HepG2 (cell line): ENCODE data around the gene DHRS1. TPM values are rescaled to one million over a fixed set of nuclear protein-coding genes. Genes with fewer than 3 reads are reported as not detected.
A peak's percentile ranks its signal among the peaks of the same experiment; 100 is the strongest.

Experiments
- ATAC-seq: fragments of 200-7000 bp; cut with Tn5 transposase; 3 replicates; pipeline ENCODE4 v1.9.1; 2020; ENCODE audit warnings: mild to moderate bottlenecking, moderate library complexity
- BruUV-seq: library from RNA; stranded (reverse); fragments of 400-500 nt; replicated peaks from 2 replicates; lab custom pipeline; 2021; lab: Mats Ljungman, UMichigan
- CTCF ChIA-PET: fragments of 300-600 bp; formaldehyde crosslinking; extraction: SDS; loops from one replicate; lab custom pipeline; 2021; ENCODE audit warnings: low total read pairs, inconsistent platforms, low intra/inter-chr PET ratio; lab: Yijun Ruan, JAX
- POLR2A ChIA-PET: fragments of 350-600 bp; sonication (Branson Sonifier 250); formaldehyde crosslinking; loops from one replicate; lab custom pipeline; 2020; ENCODE audit warnings: antibody characterized with exemption, inconsistent platforms; lab: Yijun Ruan, JAX
- DNase-seq: peaks from one replicate; pipeline ENCODE4 v3.0.0-alpha.2; 2015; ENCODE audit warnings: low spot score
- FAIRE-seq: peaks from 3 replicates; lab custom pipeline; 2011; peaks lifted over from hg19 to GRCh38; lab: Jason Lieb, UNC
- H2AFZ ChIP-seq: one replicate; pipeline ENCODE4 v1.6.1; 2011; ENCODE audit warnings: low read length, inconsistent platforms
- H3K27ac ChIP-seq: fragments of 300-600 bp; 3 replicates; pipeline ENCODE4 v1.8.0; 2011; ENCODE audit warnings: mixed run types, mild to moderate bottlenecking, mixed read lengths, low read length, inconsistent platforms; ENCODE audit not compliant: insufficient read depth; ENCODE audit errors: extremely low read length
- H3K27me3 ChIP-seq, 2 experiments: fragments of 200-600 bp in 1 of 2; 2 replicates in 1 of 2; 3 replicates in 1 of 2; pipeline versions ENCODE4 v1.6.0 to v1.8.0; 2011; ENCODE audit warnings: low read length in 2 of 2, mild to moderate bottlenecking in 2 of 2, moderate library complexity in 2 of 2, inconsistent platforms in 1 of 2; ENCODE audit not compliant: insufficient read depth in 2 of 2, control insufficient read depth in 1 of 2
- H3K36me3 ChIP-seq, 2 experiments: fragments of 200-600 bp in 1 of 2; replicated peaks in 1 of 2; 2 replicates in 1 of 2; 3 replicates in 1 of 2; pipeline versions ENCODE4 v1.5.1 to v1.8.0; 2011; ENCODE audit warnings: low read length in 2 of 2, inconsistent platforms in 1 of 2; ENCODE audit not compliant: insufficient read depth in 2 of 2, control insufficient read depth in 1 of 2
- H3K4me1 ChIP-seq: 2 replicates; pipeline ENCODE4 v1.5.1; 2012; ENCODE audit warnings: low read length, inconsistent platforms; ENCODE audit not compliant: insufficient read depth
- H3K4me2 ChIP-seq: 2 replicates; pipeline ENCODE4 v1.6.0; 2011; ENCODE audit warnings: low read depth, low read length, inconsistent platforms
- H3K4me3 ChIP-seq, 3 experiments: fragments of 200-600 bp in 1 of 3; sonication (generic), shearing (Covaris generic) in 1 of 3; replicated peaks in 1 of 3; 2 replicates each; pipeline ENCODE4 v1.5.1; 2011 to 2016; ENCODE audit warnings: low read length in 3 of 3, inconsistent platforms in 2 of 3, low read depth in 2 of 3, mild to moderate bottlenecking in 2 of 3, control low read depth in 1 of 3, mixed read lengths in 1 of 3; ENCODE audit not compliant: insufficient read depth in 1 of 3
- H3K79me2 ChIP-seq: one replicate; pipeline ENCODE4 v1.6.1; 2011; ENCODE audit warnings: low read length, inconsistent platforms; ENCODE audit not compliant: insufficient read depth
- H3K9ac ChIP-seq: 2 replicates; pipeline ENCODE4 v1.6.0; 2011; ENCODE audit warnings: mild to moderate bottlenecking, low read depth, low read length, inconsistent platforms; ENCODE audit not compliant: insufficient read depth
- H3K9me3 ChIP-seq: 2 replicates; pipeline ENCODE4 v1.5.1; 2012; ENCODE audit warnings: mild to moderate bottlenecking, low read length
- H4K20me1 ChIP-seq: 2 replicates; pipeline ENCODE4 v1.6.0; 2011; ENCODE audit warnings: inconsistent platforms, mild to moderate bottlenecking, low read length, moderate library complexity; ENCODE audit not compliant: insufficient read depth
- ETS1 ChIP-seq: sonication (generic); formaldehyde crosslinking; IDR thresholded peaks from 2 replicates; pipeline ENCODE4 v1.4.0; 2020; ENCODE audit warnings: missing genetic modification reagents
- IRF2 ChIP-seq: IDR thresholded peaks from 2 replicates; pipeline ENCODE4 v1.6.1; 2018; ENCODE audit warnings: missing genetic modification reagents, missing compliant biosample characterization
- KLF13 ChIP-seq: sonication (generic); formaldehyde crosslinking; IDR thresholded peaks from 2 replicates; pipeline ENCODE4 v1.4.0; 2020; ENCODE audit warnings: mild to moderate bottlenecking, missing genetic modification reagents
- MBD4 ChIP-seq: IDR thresholded peaks from 2 replicates; pipeline ENCODE4 v1.6.1; 2012; ENCODE audit warnings: low read length, inconsistent platforms, borderline replicate concordance
- NFE2L2 ChIP-seq: fragments of 150-350 bp; IDR thresholded peaks from 2 replicates; pipeline ENCODE4 v1.6.1; 2014; ENCODE audit warnings: low read length
- PAX8 ChIP-seq: sonication (generic); formaldehyde crosslinking; IDR thresholded peaks from 2 replicates; pipeline ENCODE4 v1.8.0; 2022; ENCODE audit warnings: mild to moderate bottlenecking, missing genetic modification reagents, borderline replicate concordance
- PBX2 ChIP-seq: IDR thresholded peaks from 2 replicates; pipeline ENCODE4 v1.6.1; 2016; ENCODE audit warnings: control low read depth
- ZBTB21 ChIP-seq: sonication (generic); formaldehyde crosslinking; IDR thresholded peaks from 2 replicates; pipeline ENCODE4 v1.4.0; 2020; ENCODE audit warnings: missing genetic modification reagents
- ZBTB25 ChIP-seq: IDR thresholded peaks from 2 replicates; pipeline ENCODE4 v1.6.1; 2018; ENCODE audit warnings: missing genetic modification reagents
- ZNF253 ChIP-seq: sonication (generic); formaldehyde crosslinking; IDR thresholded peaks from 2 replicates; pipeline ENCODE4 v1.8.0; 2022; ENCODE audit warnings: mild to moderate bottlenecking, missing genetic modification reagents, borderline replicate concordance
- ZNF572 ChIP-seq: sonication (generic); formaldehyde crosslinking; IDR thresholded peaks from 2 replicates; pipeline ENCODE4 v1.5.1; 2020; ENCODE audit warnings: mild to moderate bottlenecking, missing genetic modification reagents
- ZNF615 ChIP-seq: sonication (generic); formaldehyde crosslinking; IDR thresholded peaks from 2 replicates; pipeline ENCODE4 v1.5.0; 2020; ENCODE audit warnings: mild to moderate bottlenecking, missing genetic modification reagents, borderline replicate concordance
- ZNF619 ChIP-seq: sonication (generic); formaldehyde crosslinking; IDR thresholded peaks from 2 replicates; pipeline ENCODE4 v1.4.0; 2020; ENCODE audit warnings: mild to moderate bottlenecking, missing genetic modification reagents
- WGBS: methylation state at CpG from one replicate; pipeline ENCODE4 v1.1.6; 2017; ENCODE audit warnings: low lambda C conversion rate; 5-methylcytosine and 5-hydroxymethylcytosine counted together
- in situ Hi-C: cut with HindIII; loops from 2 replicates; pipeline ENCODE4 v1.10.0; 2017; ENCODE audit warnings: low pct_unique_long_range_greater_than_20kb; ENCODE audit not compliant: extremely low pct_ligation_motif_present
- intact Hi-C: fragments of 100-400 bp; cut with micrococcal nuclease; formaldehyde crosslinking; loops from one replicate; pipeline ENCODE4 v1.10.0; 2022; ENCODE audit not compliant: unreplicated experiment
- polyA plus RNA-seq, 8 experiments: library from polyadenylated mRNA; depleted of rRNA in 3 of 8; stranded (reverse) in 7 of 8; unstranded in 1 of 8; fragments of >200 nt; fragmentation: Illumina TruSeq in 4 of 8; extraction: Trizol in 4 of 8; gene quantifications; 2 replicates each; pipeline versions ENCODE4 v1.2.1 to v1.2.3, GENCODE V29; 2011 to 2016; ENCODE audit warnings: low read depth in 4 of 8, missing spikeins in 1 of 8, mixed read lengths in 1 of 8; ENCODE audit not compliant: insufficient read depth in 1 of 8
- total RNA-seq, 5 experiments: library from RNA; depleted of rRNA; stranded (reverse); fragments of >200 nt; fragmentation: Illumina TruSeq; extraction: Trizol; gene quantifications; 2 replicates each; pipeline ENCODE4 v1.2.3, GENCODE V29; 2016; ENCODE audit warnings: low read depth in 1 of 5
- TF ChIP-seq, protein P1 (sequence below): sonication (generic); formaldehyde crosslinking; IDR thresholded peaks from 2 replicates; pipeline ENCODE4 v1.5.1; 2020; ENCODE audit warnings: mild to moderate bottlenecking, missing genetic modification reagents, borderline replicate concordance

Gene DHRS1
- total and polyA plus RNA-seq, 2 of the 13 experiments (the other 11 are each of a cell fraction or from before 2014, with no cell fraction given), result 49.8 to 60.8 TPM

GRCh38 chr14:24300326-24300980, 873 bp upstream of the DHRS1 start:
- ATAC-seq, result no peak
- Histone ChIP-seq H4K20me1 (0 out of 2 replicates have a peak, but pooled peaks cover 4% of the 10 kb centered on the region), H3K79me2 (peaks cover 39% of the 10 kb centered on the region), H3K4me1 (peaks cover 45% of the 10 kb centered on the region), H2AFZ (no peak overlapping the region), H3K4me2 (peak overlapping the region; percentile 99), H3K9me3 (no peaks in the 10 kb centered on the region), H3K27ac (peak overlapping the region; percentile 83), H3K36me3 (peaks cover 49 to 56% of the 10 kb centered on the region in 2 experiments), H3K4me3 (peak overlapping the region; percentile 79 to 98 (median 89)), H3K9ac (peak overlapping the region; percentile 92), H3K27me3 (no peaks in the 10 kb centered on the region; a peak in 1 of 5 replicates)
- no peak for DNase-seq
- ChIA-PET CTCF (interaction anchor here (1.9 to 5.7 kb wide), 3 partner anchors 8 to 57 kb away, joined by 7 to 217 read pairs (median 45); partner anchors contain the start of genes CIDEB, LTB4R2 and TINF2), POLR2A (interaction anchor here (0.6 to 24.7 kb wide), 30 partner anchors 10 to 206 kb away, joined by 3 to 850 read pairs (median 6); partner anchors contain the start of genes CBLN3, CHMP4A, CIDEB and DCAF11)
- in situ Hi-C loops, result no loop called here
- intact Hi-C loops, result no loop called here
- no TSS peak for BruUV-seq
- 22% methylated on average over 16 of the region's 16 CpGs for WGBS
- FAIRE-seq, result no peak
- TF ChIP-seq KLF13 (CRISPR knock-in tag) (0 out of 2 replicates have a peak, but pooled peaks have one; percentile 62), PBX2 (CRISPR knock-in tag) (0 out of 2 replicates have a peak, but pooled peaks have one; percentile 6), ZNF619 (CRISPR knock-in tag) (0 out of 2 replicates have a peak, but pooled peaks have one; percentile 48), ZNF615 (CRISPR knock-in tag) (peak; percentile 58; the same call in 1 of the 2 replicates), ETS1 (no peak), PAX8 (no peak), ZNF253 (CRISPR knock-in tag) (peak; percentile 19; the same call in 1 of the 2 replicates), IRF2 (no peak), NFE2L2 (no peak), ZBTB21 (CRISPR knock-in tag) (peak; percentile 19; the same call in 1 of the 2 replicates), ZNF572 (CRISPR knock-in tag) (peak; percentile 16; the same call in 1 of the 2 replicates), ZBTB25 (CRISPR knock-in tag) (no peak), MBD4 (no peak)
- TF ChIP-seq, protein P1, sequence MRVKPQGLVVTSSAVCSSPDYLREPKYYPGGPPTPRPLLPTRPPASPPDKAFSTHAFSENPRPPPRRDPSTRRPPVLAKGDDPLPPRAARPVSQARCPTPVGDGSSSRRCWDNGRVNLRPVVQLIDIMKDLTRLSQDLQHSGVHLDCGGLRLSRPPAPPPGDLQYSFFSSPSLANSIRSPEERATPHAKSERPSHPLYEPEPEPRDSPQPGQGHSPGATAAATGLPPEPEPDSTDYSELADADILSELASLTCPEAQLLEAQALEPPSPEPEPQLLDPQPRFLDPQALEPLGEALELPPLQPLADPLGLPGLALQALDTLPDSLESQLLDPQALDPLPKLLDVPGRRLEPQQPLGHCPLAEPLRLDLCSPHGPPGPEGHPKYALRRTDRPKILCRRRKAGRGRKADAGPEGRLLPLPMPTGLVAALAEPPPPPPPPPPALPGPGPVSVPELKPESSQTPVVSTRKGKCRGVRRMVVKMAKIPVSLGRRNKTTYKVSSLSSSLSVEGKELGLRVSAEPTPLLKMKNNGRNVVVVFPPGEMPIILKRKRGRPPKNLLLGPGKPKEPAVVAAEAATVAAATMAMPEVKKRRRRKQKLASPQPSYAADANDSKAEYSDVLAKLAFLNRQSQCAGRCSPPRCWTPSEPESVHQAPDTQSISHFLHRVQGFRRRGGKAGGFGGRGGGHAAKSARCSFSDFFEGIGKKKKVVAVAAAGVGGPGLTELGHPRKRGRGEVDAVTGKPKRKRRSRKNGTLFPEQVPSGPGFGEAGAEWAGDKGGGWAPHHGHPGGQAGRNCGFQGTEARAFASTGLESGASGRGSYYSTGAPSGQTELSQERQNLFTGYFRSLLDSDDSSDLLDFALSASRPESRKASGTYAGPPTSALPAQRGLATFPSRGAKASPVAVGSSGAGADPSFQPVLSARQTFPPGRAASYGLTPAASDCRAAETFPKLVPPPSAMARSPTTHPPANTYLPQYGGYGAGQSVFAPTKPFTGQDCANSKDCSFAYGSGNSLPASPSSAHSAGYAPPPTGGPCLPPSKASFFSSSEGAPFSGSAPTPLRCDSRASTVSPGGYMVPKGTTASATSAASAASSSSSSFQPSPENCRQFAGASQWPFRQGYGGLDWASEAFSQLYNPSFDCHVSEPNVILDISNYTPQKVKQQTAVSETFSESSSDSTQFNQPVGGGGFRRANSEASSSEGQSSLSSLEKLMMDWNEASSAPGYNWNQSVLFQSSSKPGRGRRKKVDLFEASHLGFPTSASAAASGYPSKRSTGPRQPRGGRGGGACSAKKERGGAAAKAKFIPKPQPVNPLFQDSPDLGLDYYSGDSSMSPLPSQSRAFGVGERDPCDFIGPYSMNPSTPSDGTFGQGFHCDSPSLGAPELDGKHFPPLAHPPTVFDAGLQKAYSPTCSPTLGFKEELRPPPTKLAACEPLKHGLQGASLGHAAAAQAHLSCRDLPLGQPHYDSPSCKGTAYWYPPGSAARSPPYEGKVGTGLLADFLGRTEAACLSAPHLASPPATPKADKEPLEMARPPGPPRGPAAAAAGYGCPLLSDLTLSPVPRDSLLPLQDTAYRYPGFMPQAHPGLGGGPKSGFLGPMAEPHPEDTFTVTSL (CRISPR knock-in tag), result 0 out of 2 replicates have a peak, but pooled peaks have one; percentile 5
